Measurements from ENCODE around the gene MRPL4.

DNA sequence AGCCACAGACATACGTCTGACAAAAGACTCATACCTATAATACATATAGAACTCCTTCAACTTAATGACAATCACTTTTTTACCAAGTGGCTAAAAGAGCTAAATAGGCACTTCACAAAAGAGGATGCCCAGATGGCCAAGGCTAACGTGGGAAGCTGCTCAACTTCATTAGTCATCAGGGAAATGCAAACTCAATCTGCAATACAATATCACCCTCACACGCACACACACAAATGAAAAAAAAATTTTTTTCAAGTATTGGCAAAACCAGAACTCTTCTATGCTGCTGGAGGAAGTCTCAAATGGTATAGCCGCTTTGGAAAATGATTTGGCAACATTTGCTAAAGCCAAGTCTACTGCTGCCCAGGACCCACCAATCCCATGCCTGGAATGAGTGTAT lies 42.7 kb upstream of the MRPL4 start:
- no peak for TF ChIP-seq POLR2A (IDR thresholded peaks at IDR 0.05)
- TF ChIP-seq, protein P1, sequence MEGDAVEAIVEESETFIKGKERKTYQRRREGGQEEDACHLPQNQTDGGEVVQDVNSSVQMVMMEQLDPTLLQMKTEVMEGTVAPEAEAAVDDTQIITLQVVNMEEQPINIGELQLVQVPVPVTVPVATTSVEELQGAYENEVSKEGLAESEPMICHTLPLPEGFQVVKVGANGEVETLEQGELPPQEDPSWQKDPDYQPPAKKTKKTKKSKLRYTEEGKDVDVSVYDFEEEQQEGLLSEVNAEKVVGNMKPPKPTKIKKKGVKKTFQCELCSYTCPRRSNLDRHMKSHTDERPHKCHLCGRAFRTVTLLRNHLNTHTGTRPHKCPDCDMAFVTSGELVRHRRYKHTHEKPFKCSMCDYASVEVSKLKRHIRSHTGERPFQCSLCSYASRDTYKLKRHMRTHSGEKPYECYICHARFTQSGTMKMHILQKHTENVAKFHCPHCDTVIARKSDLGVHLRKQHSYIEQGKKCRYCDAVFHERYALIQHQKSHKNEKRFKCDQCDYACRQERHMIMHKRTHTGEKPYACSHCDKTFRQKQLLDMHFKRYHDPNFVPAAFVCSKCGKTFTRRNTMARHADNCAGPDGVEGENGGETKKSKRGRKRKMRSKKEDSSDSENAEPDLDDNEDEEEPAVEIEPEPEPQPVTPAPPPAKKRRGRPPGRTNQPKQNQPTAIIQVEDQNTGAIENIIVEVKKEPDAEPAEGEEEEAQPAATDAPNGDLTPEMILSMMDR (IDR thresholded peaks at IDR 0.05), result no peak

All from uterus (tissue), 2 donors.